ENCODE results near the gene NLGN4X. TPM values are rescaled to one million over a fixed set of nuclear protein-coding genes. Genes with fewer than 3 reads are reported as not detected.

The NLGN4X gene
- polyA plus RNA-seq, 1 of the 3 experiments (the other 2 are of a cell fraction): 0.05 TPM

DNA sequence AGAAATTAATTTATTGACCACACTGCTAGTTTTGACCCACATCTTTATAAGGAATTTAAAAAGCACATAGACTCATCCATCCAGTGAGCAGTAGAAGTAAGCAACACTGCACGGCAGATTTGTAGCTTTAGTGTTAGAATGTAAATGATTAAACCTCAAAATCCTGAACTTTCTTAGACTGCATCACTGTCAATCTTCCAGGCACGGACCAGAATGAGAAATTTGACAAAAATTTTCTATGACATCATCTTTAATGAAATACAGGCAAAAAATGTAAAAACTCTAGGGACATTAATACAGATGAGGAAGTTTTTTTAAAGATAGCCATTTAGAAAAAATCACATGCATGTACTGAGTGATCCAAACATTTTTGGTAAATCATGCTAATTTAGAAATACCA, 29.2 kb downstream of the NLGN4X start:
- ChIA-PET POLR2A (no interaction called here), CTCF (no interaction called here)
- Histone ChIP-seq H3K36me3 (replicated peaks in 1 of 2; ENCODE audit: control insufficient read depth in 1 of 2, insufficient read depth in 2 of 2, low read length in 1 of 2) (no peaks in the 10 kb centered on the region), H3K4me1 (ENCODE audit: control insufficient read depth in 1 of 2, insufficient read depth in 2 of 2, low read depth in 1 of 2, low read length in 1 of 2) (no peaks in the 10 kb centered on the region), H3K27me3 (ENCODE audit: insufficient read depth) (no peaks in the 10 kb centered on the region), H3K79me2 (ENCODE audit: insufficient read depth) (no peaks in the 10 kb centered on the region), H3K4me3 (ENCODE audit: low read depth in 2 of 2, low read length in 1 of 2) (no peak overlapping the region), H4K20me1 (ENCODE audit: insufficient read depth) (no peaks in the 10 kb centered on the region), H3F3A (replicated peaks; ENCODE audit: insufficient read depth) (no peaks in the 10 kb centered on the region), H3K4me2 (no peak overlapping the region), H3K9me3 (no peaks in the 10 kb centered on the region), H3K27ac (ENCODE audit: low read depth in 2 of 2, low read length in 1 of 2) (no peak overlapping the region), H3K9me2 (no peaks in the 10 kb centered on the region), H3K9ac (no peak overlapping the region), H2AFZ (ENCODE audit: low read depth) (no peak overlapping the region)
- DNase-seq: no peak
- TF ChIP-seq NFIC (IDR thresholded peaks at IDR 0.05; ENCODE audit: borderline replicate concordance) (no peak), SMC3 (IDR thresholded peaks at IDR 0.05; ENCODE audit: low read depth, low read length) (no peak), NRF1 (IDR thresholded peaks at IDR 0.05; ENCODE audit: low read depth, low read length) (no peak), RAD21 (IDR thresholded peaks at IDR 0.05; ENCODE audit: low read length) (no peak), POLR2AphosphoS5 (IDR thresholded peaks at IDR 0.05; ENCODE audit: low read depth, low read length) (no peak)
- 15% methylated on average over 2 of the region's 2 CpGs for WGBS (ENCODE audit: low lambda C conversion rate)

GRCh38 chrX:6187256-6187655, 41.4 kb downstream of the NLGN4X start:
- Histone ChIP-seq H3K4me2 (no peak overlapping the region), H3K27ac (ENCODE audit: low read depth in 2 of 2, low read length in 1 of 2) (no peak overlapping the region), H4K20me1 (ENCODE audit: insufficient read depth) (no peaks in the 10 kb centered on the region), H2AFZ (ENCODE audit: low read depth) (no peak overlapping the region), H3K9me2 (no peaks in the 10 kb centered on the region), H3K4me3 (ENCODE audit: low read depth in 2 of 2, low read length in 1 of 2) (no peak overlapping the region), H3K27me3 (ENCODE audit: insufficient read depth) (no peaks in the 10 kb centered on the region), H3K9me3 (no peaks in the 10 kb centered on the region), H3K4me1 (ENCODE audit: control insufficient read depth in 1 of 2, insufficient read depth in 2 of 2, low read depth in 1 of 2, low read length in 1 of 2) (no peaks in the 10 kb centered on the region), H3F3A (replicated peaks; ENCODE audit: insufficient read depth) (no peaks in the 10 kb centered on the region), H3K36me3 (replicated peaks in 1 of 2; ENCODE audit: control insufficient read depth in 1 of 2, insufficient read depth in 2 of 2, low read length in 1 of 2) (no peaks in the 10 kb centered on the region), H3K9ac (no peak overlapping the region), H3K79me2 (ENCODE audit: insufficient read depth) (no peaks in the 10 kb centered on the region)
- WGBS (ENCODE audit: low lambda C conversion rate): 69% methylated on average over 28 of the region's 28 CpGs
- no peak for DNase-seq
- POLR2A ChIA-PET: no interaction called here
- TF ChIP-seq, protein P1, sequence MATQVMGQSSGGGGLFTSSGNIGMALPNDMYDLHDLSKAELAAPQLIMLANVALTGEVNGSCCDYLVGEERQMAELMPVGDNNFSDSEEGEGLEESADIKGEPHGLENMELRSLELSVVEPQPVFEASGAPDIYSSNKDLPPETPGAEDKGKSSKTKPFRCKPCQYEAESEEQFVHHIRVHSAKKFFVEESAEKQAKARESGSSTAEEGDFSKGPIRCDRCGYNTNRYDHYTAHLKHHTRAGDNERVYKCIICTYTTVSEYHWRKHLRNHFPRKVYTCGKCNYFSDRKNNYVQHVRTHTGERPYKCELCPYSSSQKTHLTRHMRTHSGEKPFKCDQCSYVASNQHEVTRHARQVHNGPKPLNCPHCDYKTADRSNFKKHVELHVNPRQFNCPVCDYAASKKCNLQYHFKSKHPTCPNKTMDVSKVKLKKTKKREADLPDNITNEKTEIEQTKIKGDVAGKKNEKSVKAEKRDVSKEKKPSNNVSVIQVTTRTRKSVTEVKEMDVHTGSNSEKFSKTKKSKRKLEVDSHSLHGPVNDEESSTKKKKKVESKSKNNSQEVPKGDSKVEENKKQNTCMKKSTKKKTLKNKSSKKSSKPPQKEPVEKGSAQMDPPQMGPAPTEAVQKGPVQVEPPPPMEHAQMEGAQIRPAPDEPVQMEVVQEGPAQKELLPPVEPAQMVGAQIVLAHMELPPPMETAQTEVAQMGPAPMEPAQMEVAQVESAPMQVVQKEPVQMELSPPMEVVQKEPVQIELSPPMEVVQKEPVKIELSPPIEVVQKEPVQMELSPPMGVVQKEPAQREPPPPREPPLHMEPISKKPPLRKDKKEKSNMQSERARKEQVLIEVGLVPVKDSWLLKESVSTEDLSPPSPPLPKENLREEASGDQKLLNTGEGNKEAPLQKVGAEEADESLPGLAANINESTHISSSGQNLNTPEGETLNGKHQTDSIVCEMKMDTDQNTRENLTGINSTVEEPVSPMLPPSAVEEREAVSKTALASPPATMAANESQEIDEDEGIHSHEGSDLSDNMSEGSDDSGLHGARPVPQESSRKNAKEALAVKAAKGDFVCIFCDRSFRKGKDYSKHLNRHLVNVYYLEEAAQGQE (IDR thresholded peaks at IDR 0.05; ENCODE audit: low read depth, low read length): no peak
- CTCF ChIA-PET: no interaction called here

DNA sequence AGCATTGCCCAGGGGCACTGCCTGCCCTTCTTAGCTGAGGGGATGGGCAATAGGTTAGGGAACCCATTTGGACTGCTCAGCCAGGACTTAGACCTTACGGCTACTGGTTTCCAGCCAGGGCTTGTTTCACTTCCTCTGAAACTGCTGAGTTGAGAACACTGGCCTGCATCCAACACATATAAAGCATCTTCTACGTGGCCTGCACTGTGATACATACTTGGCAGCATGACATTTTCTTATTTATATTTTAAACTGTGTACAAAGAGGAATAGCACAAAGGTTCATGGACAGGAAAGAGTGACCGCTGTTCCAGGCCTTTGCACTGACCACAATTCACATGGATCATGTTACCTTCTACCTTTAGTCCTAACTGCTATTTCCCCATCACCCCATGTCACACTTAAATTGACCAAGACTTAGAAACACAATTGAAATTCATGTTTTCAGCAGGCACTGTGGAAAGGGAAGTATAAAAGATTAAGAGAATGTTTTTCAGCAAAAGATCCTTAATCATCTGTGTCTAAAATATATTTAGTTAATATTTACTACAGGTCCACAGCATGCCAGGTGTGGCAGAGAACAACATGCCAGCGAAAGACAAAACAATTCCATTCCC, 43.7 kb downstream of the NLGN4X start:
- CTCF ChIA-PET: no interaction called here
- H3K9me2 ChIP-seq: no peaks in the 10 kb centered on the region
- TF ChIP-seq CTCF (IDR thresholded peaks at IDR 0.05): no peak
- TF ChIP-seq RXRA (IDR thresholded peaks at IDR 0.05; ENCODE audit: borderline replicate concordance, low read depth): no peak
- TF ChIP-seq, protein P2, sequence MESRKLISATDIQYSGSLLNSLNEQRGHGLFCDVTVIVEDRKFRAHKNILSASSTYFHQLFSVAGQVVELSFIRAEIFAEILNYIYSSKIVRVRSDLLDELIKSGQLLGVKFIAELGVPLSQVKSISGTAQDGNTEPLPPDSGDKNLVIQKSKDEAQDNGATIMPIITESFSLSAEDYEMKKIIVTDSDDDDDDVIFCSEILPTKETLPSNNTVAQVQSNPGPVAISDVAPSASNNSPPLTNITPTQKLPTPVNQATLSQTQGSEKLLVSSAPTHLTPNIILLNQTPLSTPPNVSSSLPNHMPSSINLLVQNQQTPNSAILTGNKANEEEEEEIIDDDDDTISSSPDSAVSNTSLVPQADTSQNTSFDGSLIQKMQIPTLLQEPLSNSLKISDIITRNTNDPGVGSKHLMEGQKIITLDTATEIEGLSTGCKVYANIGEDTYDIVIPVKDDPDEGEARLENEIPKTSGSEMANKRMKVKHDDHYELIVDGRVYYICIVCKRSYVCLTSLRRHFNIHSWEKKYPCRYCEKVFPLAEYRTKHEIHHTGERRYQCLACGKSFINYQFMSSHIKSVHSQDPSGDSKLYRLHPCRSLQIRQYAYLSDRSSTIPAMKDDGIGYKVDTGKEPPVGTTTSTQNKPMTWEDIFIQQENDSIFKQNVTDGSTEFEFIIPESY (IDR thresholded peaks at IDR 0.05; ENCODE audit: borderline replicate concordance, low read depth): no peak
- no peak for TF ChIP-seq MXI1 (IDR thresholded peaks at IDR 0.05; ENCODE audit: low read depth, low read length)
- TF ChIP-seq NRF1 (IDR thresholded peaks at IDR 0.05; ENCODE audit: low read depth, low read length): no peak
- TF ChIP-seq SMC3 (IDR thresholded peaks at IDR 0.05; ENCODE audit: low read depth, low read length): no peak

More for the DNA sequence above, 43.7 kb downstream of the NLGN4X start:
- H3K79me2 ChIP-seq (ENCODE audit: insufficient read depth): no peaks in the 10 kb centered on the region
- H3K4me3 ChIP-seq (ENCODE audit: low read depth in 2 of 2, low read length in 1 of 2): no peak overlapping the region
- H2AFZ ChIP-seq (ENCODE audit: low read depth): no peak overlapping the region
- H3K9me3 ChIP-seq: no peaks in the 10 kb centered on the region
- H3K27ac ChIP-seq (ENCODE audit: low read depth in 2 of 2, low read length in 1 of 2): no peak overlapping the region
- no peaks in the 10 kb centered on the region for H3K36me3 ChIP-seq (replicated peaks in 1 of 2; ENCODE audit: control insufficient read depth in 1 of 2, insufficient read depth in 2 of 2, low read length in 1 of 2)
- H3K4me1 ChIP-seq (ENCODE audit: control insufficient read depth in 1 of 2, insufficient read depth in 2 of 2, low read depth in 1 of 2, low read length in 1 of 2): no peaks in the 10 kb centered on the region
- 26% methylated on average over 4 of the region's 4 CpGs for WGBS (ENCODE audit: low lambda C conversion rate)
- no peaks in the 10 kb centered on the region for H4K20me1 ChIP-seq (ENCODE audit: insufficient read depth)
- H3K9ac ChIP-seq: no peak overlapping the region
- H3K4me2 ChIP-seq: no peak overlapping the region
- no peaks in the 10 kb centered on the region for H3F3A ChIP-seq (replicated peaks; ENCODE audit: insufficient read depth)
- no peaks in the 10 kb centered on the region for H3K27me3 ChIP-seq (ENCODE audit: insufficient read depth)
- no peak for DNase-seq
- POLR2A ChIA-PET: no interaction called here

Data from SK-N-SH (cell line).